ENCODE results near the gene DDN. TPM values are rescaled to one million over a fixed set of nuclear protein-coding genes. Genes with fewer than 3 reads are reported as not detected.

DDN gene
- polyA plus RNA-seq, 1 donor (not counting 4 experiments of a cell fraction or from before 2014, with no cell fraction given) = 0.10 TPM

DNA sequence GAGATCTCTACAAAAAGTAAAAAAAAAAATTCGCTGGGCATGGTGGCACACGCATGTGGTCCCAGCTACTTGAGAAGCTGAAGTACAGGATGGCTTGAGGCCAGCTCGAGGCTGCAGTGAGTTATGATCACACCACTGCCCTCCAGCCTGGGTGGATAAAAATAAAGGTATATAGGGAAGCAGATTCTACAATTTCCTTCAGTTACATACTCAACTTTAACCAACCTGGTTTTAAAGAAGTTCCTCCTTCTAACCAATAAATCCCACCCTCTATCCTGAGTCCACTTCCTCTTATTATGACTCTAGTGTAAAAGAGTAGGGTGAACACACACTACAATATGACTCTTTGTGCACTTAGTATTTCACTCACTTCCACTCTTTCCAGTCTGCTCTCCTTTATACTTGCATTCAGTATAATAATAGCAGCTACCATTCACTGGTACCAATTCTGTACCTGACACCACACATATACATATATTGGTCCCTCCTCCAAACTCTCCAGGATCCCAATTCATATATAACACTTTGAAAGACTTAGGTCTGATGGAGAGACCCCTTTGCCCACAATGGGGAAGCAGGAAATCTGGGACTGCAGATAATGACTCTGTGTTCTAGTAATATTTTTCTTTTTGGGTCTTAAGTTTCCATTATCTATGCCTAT is 44.2 kb downstream of the DDN start:
- Histone ChIP-seq H3K9me1 (ENCODE audit: control insufficient read depth, extremely low read depth, insufficient read depth, low read length) (no peaks in the 10 kb centered on the region), H3K4me1 (ENCODE audit: control insufficient read depth, extremely low read depth, insufficient read depth, low read length) (peaks cover 12% of the 10 kb centered on the region), H3K36me3 (ENCODE audit: control insufficient read depth in 2 of 2, extremely low read depth in 1 of 2, insufficient read depth in 2 of 2, low read length in 2 of 2) (peaks cover 16 to 25% of the 10 kb centered on the region in 2 experiments), H3K27me3 (ENCODE audit: control insufficient read depth, extremely low read depth, insufficient read depth, low read length) (no peaks in the 10 kb centered on the region), H3K4me3 (ENCODE audit: control insufficient read depth in 2 of 3, extremely low read depth in 1 of 3, insufficient read depth in 2 of 3, low read depth in 1 of 3, low read length in 3 of 3) (no peak overlapping the region), H3K79me2 (ENCODE audit: control insufficient read depth, insufficient read depth, low read length) (peaks cover 69% of the 10 kb centered on the region), H3K4me2 (ENCODE audit: control insufficient read depth, extremely low read depth, insufficient read depth, low read depth, low read length) (no peak overlapping the region), H4K20me1 (ENCODE audit: control insufficient read depth, extremely low read depth, insufficient read depth, low read length) (peaks cover 9% of the 10 kb centered on the region), H3K9ac (ENCODE audit: control insufficient read depth, extremely low read depth, insufficient read depth, low read length) (no peak overlapping the region), H2AFZ (ENCODE audit: control insufficient read depth, low read length) (no peak overlapping the region), H3K27ac (ENCODE audit: control insufficient read depth, insufficient read depth, low read length) (no peak overlapping the region), H3K9me3 (ENCODE audit: control insufficient read depth, low read depth, low read length) (no peaks in the 10 kb centered on the region)
- TF ChIP-seq, protein P1, sequence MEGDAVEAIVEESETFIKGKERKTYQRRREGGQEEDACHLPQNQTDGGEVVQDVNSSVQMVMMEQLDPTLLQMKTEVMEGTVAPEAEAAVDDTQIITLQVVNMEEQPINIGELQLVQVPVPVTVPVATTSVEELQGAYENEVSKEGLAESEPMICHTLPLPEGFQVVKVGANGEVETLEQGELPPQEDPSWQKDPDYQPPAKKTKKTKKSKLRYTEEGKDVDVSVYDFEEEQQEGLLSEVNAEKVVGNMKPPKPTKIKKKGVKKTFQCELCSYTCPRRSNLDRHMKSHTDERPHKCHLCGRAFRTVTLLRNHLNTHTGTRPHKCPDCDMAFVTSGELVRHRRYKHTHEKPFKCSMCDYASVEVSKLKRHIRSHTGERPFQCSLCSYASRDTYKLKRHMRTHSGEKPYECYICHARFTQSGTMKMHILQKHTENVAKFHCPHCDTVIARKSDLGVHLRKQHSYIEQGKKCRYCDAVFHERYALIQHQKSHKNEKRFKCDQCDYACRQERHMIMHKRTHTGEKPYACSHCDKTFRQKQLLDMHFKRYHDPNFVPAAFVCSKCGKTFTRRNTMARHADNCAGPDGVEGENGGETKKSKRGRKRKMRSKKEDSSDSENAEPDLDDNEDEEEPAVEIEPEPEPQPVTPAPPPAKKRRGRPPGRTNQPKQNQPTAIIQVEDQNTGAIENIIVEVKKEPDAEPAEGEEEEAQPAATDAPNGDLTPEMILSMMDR (optimal IDR thresholded peaks at IDR 0.05 in 1 of 3, IDR thresholded peaks at IDR 0.05 in 1 of 3, conservative IDR thresholded peaks at IDR 0.05 in 1 of 3; ENCODE audit: extremely low read depth in 1 of 3, insufficient read depth in 2 of 3, low read length in 3 of 3) = no peak
- no peak for DNase-seq (ENCODE audit: low read depth, low spot score)
- FAIRE-seq = no peak
- dilution Hi-C loops (cut with MboI; ENCODE audit: extremely low pct_ligation_motif_present, low sequenced_read_pairs) = no loop called here

DNA sequence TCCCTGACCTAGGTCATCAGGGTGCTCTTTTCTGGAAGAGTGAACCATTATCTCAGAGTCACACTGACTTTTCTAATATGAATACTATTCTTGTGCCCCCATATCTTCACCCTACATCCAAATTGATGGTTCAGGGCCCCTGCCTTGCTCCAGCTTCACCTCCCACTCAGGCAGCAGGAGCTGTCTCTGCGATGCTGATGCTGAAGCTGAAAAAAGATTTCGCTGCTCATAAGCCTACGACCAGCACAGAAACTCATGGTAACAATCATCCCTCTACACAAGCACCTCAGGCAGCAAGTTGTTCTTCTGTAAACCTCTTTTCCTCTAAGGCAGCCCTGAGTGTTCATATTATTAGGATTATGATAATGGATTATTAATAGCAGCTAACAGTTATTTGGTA is 45.1 kb downstream of the DDN start:
- H2AFZ ChIP-seq (ENCODE audit: control insufficient read depth, low read length) = no peak overlapping the region
- no peak overlapping the region for H3K4me2 ChIP-seq (ENCODE audit: control insufficient read depth, extremely low read depth, insufficient read depth, low read depth, low read length)
- FAIRE-seq (no peak), DNase-seq (ENCODE audit: low read depth, low spot score) (no peak)
- H3K4me1 ChIP-seq (ENCODE audit: control insufficient read depth, extremely low read depth, insufficient read depth, low read length) = peaks cover 12% of the 10 kb centered on the region
- H3K27ac ChIP-seq (ENCODE audit: control insufficient read depth, insufficient read depth, low read length) = no peak overlapping the region
- H3K9me1 ChIP-seq (ENCODE audit: control insufficient read depth, extremely low read depth, insufficient read depth, low read length) = no peaks in the 10 kb centered on the region
- TF ChIP-seq, protein P1 (optimal IDR thresholded peaks at IDR 0.05 in 1 of 3, IDR thresholded peaks at IDR 0.05 in 1 of 3, conservative IDR thresholded peaks at IDR 0.05 in 1 of 3; ENCODE audit: extremely low read depth in 1 of 3, insufficient read depth in 2 of 3, low read length in 3 of 3) = no peak
- no peak for TF ChIP-seq EZH2 (IDR thresholded peaks at IDR 0.05; ENCODE audit: low read length)
- peaks cover 76% of the 10 kb centered on the region for H3K79me2 ChIP-seq (ENCODE audit: control insufficient read depth, insufficient read depth, low read length)
- H3K9me3 ChIP-seq (ENCODE audit: control insufficient read depth, low read depth, low read length) = no peaks in the 10 kb centered on the region
- no peaks in the 10 kb centered on the region for H3K27me3 ChIP-seq (ENCODE audit: control insufficient read depth, extremely low read depth, insufficient read depth, low read length)
- no peak overlapping the region for H3K4me3 ChIP-seq (ENCODE audit: control insufficient read depth in 2 of 3, extremely low read depth in 1 of 3, insufficient read depth in 2 of 3, low read depth in 1 of 3, low read length in 3 of 3)
- peaks cover 18 to 25% of the 10 kb centered on the region in 2 experiments for H3K36me3 ChIP-seq (ENCODE audit: control insufficient read depth in 2 of 2, extremely low read depth in 1 of 2, insufficient read depth in 2 of 2, low read length in 2 of 2)
- peaks cover 9% of the 10 kb centered on the region for H4K20me1 ChIP-seq (ENCODE audit: control insufficient read depth, extremely low read depth, insufficient read depth, low read length)
- dilution Hi-C loops (cut with MboI; ENCODE audit: extremely low pct_ligation_motif_present, low sequenced_read_pairs) = no loop called here
- no peak overlapping the region for H3K9ac ChIP-seq (ENCODE audit: control insufficient read depth, extremely low read depth, insufficient read depth, low read length)

All from keratinocyte (primary cell).